HG03439 (cell line): ENCODE data around the gene TSPYL4.
A peak's percentile ranks its signal among the peaks of the same experiment; 100 is the strongest.

Experiments
- ATAC-seq: cut with Tn5 transposase; IDR thresholded peaks from one replicate; pipeline ENCODE4 v1.9.1; 2021; ENCODE audit warnings: mild to moderate bottlenecking, moderate library complexity; ENCODE audit not compliant: unreplicated experiment

The TSPYL4 gene

DNA sequence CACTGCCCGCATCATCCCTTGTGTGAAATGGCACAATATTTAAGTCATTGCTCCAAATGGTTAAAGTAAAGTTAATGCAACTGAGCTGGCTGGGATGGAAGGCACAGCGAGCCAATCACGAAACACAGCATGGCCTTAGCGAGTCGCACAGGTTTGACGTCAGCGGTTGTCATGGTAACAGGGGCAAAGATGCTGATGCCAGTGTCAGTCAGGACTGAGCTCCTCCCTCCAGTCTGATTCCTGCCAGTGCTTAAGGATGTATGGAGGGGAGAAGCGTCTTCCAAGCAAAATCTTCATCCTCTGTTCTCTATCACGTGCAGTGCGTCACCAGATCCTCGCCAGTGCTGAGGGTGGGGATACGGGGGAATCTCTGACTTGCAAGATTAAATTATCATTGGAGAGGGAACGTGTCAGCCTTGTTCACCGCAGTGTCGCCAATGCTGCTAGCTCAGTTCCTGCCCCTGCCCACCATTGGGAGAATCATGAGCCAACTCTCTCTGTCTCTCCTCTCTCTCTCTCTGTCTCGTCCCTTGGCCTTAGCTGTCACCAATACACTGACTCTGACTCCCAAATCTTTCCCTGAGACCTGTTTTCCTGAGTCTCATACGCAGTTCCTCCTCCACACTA, 24.5 kb downstream of the TSPYL4 start:
- peak; percentile 95 for ATAC-seq

DNA sequence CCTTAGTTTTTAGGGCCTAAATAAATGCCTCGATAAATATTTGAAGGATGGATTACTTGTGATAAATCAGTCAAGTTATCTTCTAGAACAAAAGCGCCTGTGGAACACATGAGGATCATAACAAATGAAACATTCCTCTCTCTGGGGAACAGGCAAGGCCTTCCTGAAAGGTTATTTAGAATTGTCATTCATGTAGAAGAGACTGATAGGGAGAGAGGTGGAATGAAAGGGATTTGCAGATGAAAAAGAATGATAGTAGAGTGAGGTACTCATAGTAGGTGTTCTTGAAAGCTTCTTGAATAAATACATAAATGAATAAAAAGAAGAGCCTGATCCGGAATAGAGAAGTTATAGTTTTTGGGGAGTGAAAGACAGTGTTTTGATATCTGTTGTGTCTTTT, 30.5 kb downstream of the TSPYL4 start:
- ATAC-seq: no peak

GRCh38 chr6:116221911-116222310, 32.0 kb downstream of the TSPYL4 start:
- ATAC-seq: no peak

DNA sequence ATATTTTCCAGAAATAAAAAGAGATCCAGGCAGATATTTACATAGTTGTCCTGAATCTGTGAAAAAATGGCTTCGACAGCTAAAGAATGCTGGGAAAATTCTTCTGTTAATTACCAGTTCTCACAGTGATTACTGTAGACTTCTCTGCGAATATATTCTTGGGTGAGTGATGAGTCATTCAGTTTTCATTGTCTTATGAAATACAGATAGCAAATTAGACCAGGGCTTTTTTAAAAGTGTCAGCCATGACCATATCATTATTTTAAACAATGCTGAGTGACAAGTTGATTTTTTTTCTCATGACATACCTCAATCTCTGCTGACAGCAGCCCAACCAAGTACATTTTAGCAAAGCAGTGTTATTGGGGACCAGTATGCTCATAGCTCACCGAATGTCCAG, 32.8 kb downstream of the TSPYL4 start:
- ATAC-seq: no peak

DNA sequence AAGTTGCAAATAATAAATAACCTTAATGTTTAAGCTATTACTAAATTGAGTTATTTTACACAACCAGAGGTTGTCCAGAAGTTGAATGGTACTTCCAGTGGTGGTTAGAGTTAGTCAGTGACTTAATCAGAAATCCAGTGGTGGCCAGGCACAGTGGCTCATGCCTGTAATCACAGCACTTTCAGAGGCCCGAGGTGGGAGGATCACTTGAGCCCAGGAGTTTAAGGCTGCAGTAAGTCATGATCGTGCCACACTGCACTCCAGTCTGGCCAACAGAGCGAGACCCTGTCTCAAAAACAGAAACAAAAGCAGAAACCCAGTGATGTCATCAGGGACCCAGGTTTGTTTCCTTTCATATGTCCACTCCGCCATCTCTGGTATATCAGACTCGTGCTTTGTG, 35.0 kb downstream of the TSPYL4 start:
- no peak for ATAC-seq

DNA sequence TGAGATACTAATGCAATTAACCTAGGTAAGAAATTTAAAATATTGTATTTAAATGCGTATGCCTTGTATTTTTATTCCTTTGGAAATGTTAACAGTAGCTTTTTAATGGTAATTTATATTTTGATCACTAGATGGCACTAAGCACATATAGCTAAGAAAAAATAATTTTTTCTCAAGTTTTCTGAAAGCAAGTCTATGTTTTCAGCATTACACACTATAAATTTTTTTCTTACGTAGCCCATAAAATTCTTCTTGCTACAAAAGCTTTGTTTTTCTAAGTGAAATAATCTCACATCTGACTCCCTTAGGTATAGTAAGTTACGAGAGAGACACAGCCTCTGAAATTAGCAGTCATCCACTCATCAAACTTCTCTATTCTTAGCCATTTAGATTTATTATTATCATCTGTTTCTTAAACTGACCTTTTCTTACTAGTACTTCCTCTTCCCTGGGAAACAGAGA, 35.7 kb downstream of the TSPYL4 start:
- ATAC-seq: no peak

GRCh38 chr6:116217069-116217468, 36.8 kb downstream of the TSPYL4 start:
- no peak for ATAC-seq

DNA sequence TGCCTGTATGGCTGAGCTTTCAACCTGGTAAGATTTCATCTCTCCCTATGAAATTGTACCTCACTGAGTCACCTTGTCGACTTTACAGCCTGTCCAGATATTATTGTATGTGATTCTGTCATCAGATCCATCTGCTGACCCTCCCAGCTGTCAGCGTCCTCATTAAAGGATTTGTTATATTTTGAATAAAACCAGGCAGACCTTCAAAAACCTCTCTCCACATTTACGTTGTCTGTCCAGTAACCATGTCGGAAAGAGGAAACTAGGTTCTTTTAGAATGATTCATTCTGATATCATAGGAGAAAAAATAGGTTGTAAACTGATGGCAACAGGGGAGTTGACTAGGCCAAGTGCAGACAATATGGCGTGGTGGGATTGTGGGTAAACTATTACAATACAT, 38.5 kb downstream of the TSPYL4 start:
- no peak for ATAC-seq

DNA sequence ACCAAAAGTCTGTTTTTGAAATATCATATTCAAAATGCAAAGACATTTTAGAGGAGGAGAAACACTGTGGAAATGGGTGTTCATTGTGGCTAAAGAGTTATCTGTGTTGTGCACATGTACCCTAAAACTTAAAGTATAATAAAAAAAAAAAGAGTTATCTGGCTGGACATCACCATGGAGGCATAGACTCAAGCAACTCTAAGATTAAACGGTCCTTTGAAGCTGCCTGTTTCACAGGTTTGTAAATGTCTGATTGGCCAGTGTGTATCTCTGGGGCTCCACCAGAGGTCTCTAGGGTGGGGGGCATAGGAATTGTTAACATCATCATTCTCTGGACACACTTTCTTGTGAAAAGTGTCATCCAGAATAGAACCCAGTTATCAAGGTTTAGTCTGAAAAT, 39.2 kb downstream of the TSPYL4 start:
- no peak for ATAC-seq

GRCh38 chr6:116210750-116211425, 43.0 kb downstream of the TSPYL4 start:
- ATAC-seq: no peak

- no peak for ATAC-seq
Observed at GRCh38 chr6:116210316-116210715, 43.6 kb downstream of the TSPYL4 start.

- no peak for ATAC-seq
Observed at GRCh38 chr6:116208056-116208785, 45.7 kb downstream of the TSPYL4 start.

DNA sequence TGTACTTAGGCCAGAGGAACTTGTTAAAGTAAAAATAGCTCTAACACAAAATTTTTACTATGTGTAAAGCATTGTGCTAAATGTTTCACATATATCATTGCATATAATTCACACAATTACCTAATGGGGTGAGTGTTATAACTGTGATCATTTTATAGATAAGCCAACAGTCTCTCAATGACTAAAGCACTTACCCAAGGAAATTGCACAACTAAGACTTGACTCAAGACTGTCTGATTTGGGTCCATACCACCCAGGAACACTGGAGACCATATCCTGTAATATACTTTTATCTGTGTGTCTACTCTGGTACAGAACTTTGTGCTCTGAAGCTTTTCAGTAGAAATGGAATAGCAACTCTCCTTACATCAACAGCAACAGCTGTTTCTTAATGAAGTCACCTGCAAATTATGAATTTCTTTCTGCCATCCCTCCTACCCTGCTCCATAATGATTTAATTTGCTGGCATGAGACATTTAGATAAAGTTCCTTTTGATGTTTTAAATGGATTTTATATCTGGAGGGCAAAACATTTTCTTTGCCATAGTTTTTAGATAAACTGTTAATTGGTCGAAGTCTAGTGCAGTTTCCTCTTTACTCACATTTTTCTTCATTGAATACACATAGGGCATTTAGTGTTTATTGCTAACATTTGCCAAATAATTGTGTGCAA, 47.5 kb downstream of the TSPYL4 start:
- ATAC-seq: no peak

DNA sequence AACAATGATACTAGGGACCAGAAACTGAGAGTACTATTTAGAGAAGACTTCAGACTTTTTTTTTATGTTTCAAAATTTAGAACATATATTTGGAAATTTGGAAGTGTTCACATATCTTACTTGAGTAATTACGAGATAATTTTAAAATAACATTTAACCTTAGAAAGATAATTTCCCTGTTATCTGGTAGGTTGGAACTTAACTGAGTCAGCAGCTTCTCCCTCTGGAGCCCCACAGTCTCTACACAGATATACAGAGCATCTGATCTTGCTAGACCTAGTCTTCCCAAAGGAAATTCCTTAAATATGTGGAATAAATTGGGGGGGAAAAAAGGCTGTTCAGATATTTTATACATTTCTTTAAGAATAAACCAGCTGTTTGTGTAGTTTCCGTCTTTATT, 48.6 kb downstream of the TSPYL4 start:
- ATAC-seq: no peak

DNA sequence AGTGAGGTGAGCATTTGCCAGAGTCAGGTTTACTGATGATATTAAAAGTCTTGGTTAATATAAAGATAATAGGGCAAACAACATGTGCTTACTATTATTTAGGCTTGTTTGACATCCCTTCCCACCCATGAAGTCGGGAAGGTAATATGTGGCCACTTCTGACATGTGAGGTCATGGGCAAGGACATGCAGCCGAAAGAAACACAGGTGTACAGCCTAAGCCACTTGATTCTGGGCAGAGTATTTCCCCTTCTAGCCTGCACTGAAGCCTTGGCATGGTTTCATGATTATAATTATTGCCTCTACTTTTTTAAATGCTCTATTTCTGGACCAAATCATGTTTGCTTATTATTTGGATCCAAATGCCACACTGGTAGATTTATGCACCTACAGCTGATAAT, 52.3 kb downstream of the TSPYL4 start:
- no peak for ATAC-seq

- ATAC-seq: no peak
Observed at GRCh38 chr6:116200619-116201249, 53.1 kb downstream of the TSPYL4 start.
